Right lobe of liver (tissue), 4 donors: ENCODE results near the gene KASH5.

Experiments
- POLR2A ChIP-seq: fragments of 450-650 bp; IDR thresholded peaks from one replicate; pipeline ENCODE4 v1.6.1; 2017; ENCODE audit warnings: antibody characterized with exemption, mild to moderate bottlenecking
- TF ChIP-seq, protein P1 (sequence below), 4 donors: fragments of 200-600 bp in 3 of 4; fragments of 450-650 bp in 1 of 4; IDR thresholded peaks; one replicate each; pipeline versions ENCODE4 v1.5.1 to v1.8.0; 2016 to 2022; ENCODE audit warnings: antibody characterized with exemption in 4 of 4, mild to moderate bottlenecking in 2 of 4
- donor health status: DM: no; HTN: no; CAD: no.
- donor health status: DM: no; HTN: no; CAD: no.
- donor health status: DM: no; HTN: yes; CAD: no.

DNA sequence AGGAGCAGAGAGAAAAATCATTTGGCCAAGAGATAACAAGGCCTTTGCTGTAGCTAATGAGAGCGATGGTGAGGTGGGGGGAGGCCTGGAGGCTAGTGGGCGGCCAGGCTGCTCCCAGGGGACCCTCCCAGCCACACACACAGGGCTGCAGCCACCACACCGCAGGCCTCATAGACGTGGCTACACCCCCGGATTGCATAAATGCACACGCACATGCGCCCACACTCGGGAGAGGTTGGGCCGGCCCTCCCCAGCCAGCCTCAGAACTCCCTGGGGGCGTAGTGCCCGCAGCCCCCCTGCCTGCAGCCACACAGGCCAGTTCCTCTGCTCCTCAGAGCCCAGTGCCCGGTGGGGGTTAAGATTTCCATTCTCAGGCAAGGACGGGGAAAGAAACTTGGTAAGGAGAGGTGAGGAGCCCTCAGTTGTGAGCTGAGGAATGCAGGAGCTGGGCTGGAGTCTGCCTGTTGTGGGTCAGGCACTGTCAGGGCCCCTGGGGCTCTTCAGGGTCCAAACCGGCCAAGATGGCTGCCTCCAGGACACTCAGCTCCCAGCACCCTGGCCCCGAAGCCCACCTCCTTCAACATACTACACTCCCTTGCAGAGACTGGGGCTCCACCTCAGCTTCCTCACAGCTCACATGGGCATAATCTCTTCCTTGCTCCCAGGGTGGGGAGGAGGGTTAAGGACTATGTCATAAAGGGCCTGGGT is 27.2 kb downstream of the KASH5 start:
- TF ChIP-seq, protein P1, sequence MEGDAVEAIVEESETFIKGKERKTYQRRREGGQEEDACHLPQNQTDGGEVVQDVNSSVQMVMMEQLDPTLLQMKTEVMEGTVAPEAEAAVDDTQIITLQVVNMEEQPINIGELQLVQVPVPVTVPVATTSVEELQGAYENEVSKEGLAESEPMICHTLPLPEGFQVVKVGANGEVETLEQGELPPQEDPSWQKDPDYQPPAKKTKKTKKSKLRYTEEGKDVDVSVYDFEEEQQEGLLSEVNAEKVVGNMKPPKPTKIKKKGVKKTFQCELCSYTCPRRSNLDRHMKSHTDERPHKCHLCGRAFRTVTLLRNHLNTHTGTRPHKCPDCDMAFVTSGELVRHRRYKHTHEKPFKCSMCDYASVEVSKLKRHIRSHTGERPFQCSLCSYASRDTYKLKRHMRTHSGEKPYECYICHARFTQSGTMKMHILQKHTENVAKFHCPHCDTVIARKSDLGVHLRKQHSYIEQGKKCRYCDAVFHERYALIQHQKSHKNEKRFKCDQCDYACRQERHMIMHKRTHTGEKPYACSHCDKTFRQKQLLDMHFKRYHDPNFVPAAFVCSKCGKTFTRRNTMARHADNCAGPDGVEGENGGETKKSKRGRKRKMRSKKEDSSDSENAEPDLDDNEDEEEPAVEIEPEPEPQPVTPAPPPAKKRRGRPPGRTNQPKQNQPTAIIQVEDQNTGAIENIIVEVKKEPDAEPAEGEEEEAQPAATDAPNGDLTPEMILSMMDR (IDR thresholded peaks at IDR 0.05): no peak
- no peak for TF ChIP-seq POLR2A
